ENCODE results near the gene ZNF598.

Gene ZNF598

DNA sequence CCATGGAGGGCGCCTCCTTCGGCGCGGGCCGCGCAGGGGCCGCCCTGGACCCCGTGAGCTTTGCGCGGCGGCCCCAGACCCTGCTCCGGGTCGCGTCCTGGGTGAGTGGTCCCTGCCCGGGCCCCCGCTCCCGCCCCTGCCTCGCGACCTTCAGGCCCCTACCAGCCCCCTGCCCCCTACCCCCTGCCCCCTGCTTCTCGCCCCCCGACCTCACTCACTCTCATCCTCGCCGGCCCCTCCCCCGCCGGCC, 19.6 kb downstream of the ZNF598 start:
- DNase-seq: no peak

DNA sequence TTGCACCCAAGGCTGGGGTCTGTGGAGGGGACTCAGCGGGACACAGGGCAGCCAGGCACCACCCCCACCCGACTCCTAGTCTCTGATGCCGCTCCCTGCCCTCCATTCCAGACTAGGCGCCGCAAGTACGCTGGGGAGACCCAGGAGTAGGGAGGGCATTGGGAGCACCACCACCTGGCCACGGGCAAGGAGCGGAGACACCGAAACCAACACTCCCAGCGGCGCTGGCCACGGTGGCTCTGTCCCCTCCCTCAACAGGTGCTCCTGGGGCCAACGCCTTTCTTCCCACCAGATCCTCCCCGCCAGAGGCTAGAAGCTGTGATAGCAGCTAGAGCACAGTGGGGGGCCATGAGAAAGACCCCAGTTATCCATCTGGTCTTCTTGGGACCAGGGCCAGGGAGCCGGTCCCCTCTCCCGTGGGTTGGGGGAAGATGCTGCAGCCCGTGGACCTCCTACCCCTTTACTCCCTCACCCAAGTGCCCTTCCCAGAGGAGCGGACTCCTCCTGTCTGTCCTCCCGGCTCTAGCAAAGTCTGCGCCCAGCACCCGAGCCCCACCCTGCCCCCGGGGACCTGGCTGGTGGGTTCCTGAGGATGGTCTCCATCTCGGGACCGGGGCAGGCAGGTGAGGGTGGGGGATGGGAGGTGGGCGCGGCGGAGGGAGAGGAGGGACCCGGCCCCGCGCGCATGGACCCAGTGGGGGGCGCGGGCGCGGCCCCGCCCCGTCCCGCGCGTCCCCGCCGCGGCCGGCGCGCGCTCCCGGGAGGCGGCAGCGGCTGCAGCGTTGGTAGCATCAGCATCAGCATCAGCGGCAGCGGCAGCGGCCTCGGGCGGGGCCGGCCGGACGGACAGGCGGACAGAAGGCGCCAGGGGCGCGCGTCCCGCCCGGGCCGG, 20.2 kb downstream of the ZNF598 start, which contains the start of gene SYNGR3:
SYNGR3 (plus strand) TSS at position 762 of the 892 bp plus-strand sequence. CDS start 133 bp downstream, outside the sequence.
- DNase-seq: no peak

DNA sequence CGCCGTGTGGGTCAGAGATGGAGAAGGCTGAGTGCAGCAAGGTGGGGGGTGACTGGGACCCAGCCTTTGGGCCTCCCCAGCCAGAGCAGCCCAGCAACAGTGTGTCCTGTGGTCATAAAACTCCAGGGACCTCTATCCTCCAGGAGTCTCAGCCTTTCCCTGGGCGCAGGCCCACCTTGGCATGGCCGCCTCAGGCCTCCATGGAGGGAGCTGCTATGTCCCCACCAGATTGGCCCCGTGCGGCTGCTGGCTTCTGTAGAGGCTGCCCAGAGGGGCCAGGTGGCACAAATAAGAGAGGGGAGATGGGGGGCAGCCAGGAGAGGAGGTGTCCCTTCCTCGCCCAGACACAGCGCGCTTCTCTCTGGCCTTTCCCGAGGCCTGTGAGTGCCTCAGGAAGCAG, 22.4 kb downstream of the ZNF598 start:
- DNase-seq: no peak

DNA sequence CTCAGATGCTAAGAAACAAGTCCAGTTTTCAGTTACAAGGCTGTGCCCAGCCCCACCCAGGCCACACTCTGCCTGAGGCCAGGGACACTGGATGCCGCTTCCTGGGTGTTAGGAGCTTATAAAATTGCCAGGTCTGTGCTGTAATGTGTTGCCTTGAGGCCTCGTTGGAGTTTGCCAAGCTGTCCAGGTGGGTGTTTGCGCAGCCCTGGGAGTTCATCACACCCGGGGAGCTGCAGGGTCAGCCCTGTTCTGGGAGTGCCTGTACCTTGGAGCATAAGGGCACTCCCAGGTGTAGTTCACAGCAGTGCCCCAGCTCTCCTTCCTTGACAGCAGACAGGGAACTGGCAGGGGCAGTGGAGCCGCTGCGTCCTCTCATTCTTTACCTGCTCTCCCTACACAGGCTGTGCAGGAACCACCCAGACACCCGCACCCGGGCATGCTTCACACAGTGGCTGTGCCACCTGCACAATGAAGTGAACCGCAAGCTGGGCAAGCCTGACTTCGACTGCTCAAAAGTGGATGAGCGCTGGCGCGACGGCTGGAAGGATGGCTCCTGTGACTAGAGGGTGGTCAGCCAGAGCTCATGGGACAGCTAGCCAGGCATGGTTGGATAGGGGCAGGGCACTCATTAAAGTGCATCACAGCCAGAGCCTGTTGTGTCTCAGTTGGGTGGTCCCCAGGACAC, 24.0 kb downstream of the ZNF598 start:
- no peak for DNase-seq

DNA sequence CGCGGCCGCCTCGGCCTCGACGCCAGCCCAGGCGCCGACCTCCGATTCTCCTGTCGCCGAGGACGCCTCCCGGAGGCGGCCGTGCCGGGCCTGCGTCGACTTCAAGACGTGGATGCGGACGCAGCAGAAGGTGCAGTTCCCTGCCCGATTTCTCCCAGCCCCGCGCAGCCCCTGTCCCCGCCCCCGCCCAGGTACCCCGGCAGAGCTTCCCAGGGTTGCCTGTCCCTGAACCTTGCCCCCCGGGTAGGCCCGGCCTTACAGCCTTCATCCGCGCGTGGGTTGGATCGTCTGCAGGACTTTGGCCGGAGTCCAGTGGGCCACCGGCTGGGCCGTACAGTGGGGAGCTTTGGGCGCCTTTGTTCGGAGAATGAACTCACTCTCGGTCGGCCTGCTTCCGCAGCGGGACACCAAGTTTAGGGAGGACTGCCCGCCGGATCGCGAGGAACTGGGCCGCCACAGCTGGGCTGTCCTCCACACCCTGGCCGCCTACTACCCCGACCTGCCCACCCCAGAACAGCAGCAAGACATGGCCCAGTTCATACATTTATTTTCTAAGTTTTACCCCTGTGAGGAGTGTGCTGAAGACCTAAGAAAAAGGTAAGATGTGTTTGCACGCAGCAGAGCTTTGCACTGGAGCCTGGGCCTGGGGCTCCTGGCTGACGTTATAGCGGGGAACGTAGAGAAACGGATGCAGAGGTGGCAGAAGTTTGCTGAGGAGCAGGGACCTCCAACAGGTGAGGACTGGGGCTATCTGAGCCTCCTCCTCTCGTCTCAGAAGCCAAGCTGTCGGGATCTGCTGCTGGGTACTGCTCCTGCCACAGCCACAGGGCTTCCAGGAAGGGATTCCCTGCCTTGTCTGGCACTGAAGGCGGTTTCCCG, 25.0 kb downstream of the ZNF598 start:
- no peak for DNase-seq

DNA sequence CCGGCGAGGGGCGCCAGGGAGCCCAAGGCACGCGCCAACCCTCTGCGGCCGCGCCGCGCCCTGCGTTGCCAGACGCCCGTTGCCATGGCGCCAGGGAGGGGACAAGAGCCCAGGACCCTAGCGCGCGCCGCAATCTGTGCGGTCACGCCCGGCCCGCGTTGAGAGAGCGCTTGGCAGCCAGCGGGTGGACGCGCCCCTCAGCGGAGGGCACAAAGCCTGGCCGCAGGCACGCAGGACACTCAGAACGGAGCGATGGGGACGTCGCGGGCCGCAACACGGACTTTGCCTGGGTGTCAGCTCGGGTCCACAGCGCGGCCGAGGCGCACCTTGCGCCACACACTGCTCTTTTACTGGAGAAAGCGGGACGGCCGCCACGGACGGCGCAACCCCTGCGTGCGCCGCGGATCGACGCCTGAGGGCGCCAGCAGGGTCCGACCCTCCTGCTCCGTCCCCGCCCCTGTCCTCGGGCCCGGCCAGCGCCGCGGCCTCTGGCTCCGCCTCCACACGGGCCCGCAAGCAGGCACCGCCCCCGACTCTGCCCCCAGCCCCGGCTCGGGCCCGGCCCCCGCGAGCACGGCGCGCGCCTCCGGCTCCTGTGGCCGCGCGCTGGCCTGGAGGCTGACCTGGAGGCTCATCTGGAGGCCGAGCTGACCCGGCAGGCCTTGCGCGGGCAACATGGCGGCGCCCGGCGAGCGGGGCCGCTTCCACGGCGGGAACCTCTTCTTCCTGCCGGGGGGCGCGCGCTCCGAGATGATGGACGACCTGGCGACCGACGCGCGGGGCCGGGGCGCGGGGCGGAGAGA, 25.9 kb downstream of the ZNF598 start, which contains the start of gene GFER:
GFER (plus strand) TSS at position 650 of the 803 bp plus-strand sequence; CDS start at position 676, 26 bp downstream.
- DNase-seq: peak; percentile 82 to 83

DNA sequence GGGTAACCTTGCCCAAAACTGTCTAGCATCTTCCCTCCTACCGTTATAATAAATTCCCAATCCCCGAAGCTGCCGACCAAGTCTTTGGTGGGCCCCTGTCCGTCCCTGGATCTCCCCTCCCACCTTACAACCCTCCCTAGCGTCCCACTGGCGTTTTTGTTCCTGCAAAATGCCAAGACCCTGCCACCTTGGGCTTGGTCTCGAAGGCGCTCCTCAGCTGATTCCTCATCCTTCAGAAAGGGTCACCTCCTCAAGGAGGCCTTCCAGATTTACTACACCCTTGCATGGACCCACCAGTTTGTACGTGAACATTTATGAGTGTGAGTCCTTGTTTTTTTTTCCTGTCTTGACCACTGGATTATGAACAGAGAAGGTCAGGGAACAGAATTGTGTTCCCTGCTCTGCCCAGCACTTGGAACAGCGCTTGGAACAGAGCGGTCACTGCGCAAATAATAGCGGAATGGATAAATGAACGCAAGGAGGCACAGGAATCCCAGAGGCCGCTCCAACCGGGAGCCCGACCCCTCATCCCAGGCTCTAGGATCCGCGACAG, 26.6 kb downstream of the ZNF598 start:
- no peak for DNase-seq

DNA sequence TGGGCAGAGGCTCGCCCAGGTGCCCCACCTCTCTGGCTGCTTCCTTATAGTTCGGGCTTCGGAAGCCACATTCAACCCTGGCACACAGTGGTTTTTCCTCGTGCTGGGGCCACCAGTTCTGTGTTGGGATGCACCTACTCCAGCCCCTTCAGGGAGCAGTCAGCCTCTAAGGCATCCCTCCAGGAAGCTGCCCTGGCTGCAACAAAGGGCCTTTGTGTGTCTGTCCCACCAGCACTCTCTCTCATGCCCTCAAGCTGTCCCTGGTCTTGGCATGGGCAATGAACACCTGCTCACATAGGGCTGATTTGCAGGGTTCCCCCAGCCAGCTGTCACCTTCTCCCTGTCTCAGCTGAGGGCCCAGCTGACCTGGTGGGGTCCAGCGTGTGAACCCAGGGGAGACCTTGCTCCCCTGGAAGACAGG, 27.6 kb downstream of the ZNF598 start:
- DNase-seq: no peak

DNA sequence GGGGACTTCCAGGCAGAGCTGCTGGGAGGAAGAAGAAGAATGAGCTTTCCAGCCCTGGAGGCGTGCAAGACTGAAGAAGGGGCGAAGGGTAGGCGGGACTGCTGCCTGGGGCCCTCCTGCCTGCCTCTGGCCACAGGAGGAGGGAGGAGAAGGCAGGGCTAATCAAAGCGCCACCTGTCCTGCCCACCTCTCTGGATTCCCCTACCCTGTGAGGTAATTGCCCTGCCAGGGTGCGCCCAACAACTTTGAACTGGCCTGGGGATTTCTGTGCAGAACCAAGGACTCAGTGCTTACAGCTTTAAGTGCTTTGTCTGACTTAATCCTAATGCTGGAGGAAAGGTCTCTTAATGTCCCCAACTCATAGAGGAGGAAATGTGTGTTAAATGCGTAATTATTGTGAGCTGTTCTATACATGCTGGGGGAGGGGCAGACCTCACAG, 28.2 kb downstream of the ZNF598 start, which contains the start of gene NOXO1:
NOXO1 (minus strand) TSS at position 72 of the 439 bp plus-strand sequence. CDS start 290 bp downstream, outside the sequence.
- no peak for DNase-seq

DNA sequence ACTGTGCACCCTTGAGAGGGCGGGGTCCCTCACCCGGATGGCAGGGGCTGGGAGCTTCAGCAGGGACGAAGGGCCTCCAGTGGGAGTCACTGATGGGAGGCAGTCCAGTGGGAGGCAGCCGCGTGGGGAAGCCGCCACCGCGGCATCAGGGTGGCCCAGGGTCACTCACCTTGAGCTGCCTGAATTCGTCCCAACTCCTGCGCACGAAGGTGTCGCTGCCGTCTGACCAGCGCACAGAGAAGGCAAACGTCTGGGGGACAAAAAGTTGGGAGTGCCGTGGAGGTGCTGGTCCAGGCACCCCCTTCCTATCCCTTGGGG, 28.9 kb downstream of the ZNF598 start:
- no peak for DNase-seq

DNA sequence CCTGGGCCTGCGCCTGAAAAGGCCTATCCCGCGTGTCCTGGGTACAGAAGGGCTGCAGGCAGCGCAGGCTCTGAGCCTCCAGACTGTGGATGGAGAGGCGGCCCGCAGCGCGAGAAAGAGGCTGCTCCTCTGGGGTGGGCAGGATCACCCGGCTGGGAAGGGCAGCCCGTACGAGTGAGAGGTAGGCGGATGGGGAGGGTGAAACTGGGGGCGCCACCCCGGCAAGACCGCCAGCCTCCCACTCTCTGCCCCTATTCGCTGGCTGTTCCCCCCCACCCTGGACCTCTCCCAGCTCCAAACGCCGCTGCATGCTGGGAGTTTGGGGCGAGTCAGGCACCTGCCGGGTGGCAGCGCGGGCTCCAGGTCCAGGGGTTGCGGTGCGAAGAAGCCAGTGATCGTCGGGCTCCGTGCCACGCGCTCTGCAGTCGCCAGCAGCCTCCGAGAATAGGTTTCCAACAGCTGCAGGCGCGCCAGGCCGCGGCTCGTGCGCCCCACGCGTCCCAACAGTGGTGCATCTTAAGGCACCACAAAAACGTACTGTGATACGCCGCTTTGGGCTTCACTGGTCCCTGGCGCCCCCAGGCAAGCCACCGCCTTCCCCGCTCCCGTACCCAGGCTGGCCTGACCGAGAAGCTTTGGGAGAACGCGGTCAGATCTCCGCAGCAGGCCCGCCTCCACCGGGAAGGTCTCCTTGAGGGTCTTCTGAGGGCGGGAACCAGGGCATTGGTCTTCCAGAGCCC, 29.4 kb downstream of the ZNF598 start:
- no peak for DNase-seq

DNA sequence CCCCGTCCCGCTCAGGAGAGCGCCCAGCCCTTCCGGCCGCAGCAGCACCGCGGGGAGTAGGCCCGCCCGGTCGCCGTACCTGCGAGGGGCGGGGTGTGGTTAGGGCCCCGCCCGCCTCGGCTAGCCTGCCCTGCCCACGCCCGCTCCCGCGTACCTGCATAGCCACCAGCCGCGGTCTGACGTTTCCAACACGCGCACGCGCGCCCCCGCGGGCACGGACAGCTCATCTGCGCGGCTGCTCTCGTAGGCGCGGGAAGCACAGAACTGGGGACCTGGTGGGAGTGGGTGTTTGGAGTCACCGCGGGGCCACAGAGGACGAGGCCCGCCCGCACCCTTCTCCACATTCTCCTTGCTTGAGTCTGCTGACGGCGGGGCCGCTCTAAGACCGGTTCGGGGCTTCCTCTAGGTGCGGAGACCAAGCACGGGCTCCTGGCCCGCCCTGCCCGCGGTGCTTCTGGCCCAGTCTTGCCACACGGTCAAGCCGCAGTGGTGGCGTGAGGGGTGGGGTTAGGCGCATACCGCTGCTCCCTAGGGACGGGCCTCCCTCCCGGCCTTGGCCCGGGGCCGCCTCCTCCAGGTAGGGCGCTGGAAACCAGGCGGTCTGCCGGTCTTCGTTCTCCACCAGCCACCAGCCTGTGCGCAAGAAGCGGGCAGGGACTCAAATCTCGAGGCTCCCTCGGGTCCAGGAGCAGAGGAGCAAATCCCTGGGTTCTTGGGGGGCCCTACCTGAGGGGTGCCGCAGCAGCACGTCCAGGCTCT, 30.2 kb downstream of the ZNF598 start:
- DNase-seq: peak in 1 of 2 donors; percentile 52

DNA sequence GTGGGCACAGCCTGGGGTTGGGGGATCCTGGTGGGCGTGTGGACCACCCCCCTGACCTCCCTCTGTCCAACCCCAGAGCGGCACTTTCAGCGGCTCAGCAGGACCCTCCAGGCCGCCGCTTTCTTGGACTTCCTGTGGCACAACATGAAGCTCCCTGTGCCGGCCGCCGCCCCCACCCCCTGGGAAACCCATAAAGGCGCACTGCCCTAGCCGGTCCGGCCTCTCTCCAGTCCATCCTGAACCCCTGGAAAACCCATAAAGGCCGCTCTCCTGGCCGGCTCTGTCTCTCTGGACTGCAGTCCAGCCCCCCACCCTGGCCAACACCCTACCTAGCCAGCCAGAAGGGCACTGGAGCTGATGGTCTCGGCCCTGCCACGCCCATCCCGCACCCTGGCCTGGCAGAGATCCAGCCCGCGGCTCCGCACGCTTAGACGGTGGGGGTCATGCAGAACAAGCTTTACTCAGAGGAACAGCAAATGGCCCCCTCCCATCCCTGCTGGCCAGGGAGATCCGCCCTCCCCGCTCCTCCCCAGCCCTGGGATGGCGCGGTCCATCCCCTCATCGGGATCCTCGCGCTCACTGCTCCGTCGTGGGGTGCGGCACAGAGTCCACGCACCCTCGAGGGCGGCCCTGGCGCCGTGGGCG, 31.0 kb downstream of the ZNF598 start:
- no peak for DNase-seq

DNA sequence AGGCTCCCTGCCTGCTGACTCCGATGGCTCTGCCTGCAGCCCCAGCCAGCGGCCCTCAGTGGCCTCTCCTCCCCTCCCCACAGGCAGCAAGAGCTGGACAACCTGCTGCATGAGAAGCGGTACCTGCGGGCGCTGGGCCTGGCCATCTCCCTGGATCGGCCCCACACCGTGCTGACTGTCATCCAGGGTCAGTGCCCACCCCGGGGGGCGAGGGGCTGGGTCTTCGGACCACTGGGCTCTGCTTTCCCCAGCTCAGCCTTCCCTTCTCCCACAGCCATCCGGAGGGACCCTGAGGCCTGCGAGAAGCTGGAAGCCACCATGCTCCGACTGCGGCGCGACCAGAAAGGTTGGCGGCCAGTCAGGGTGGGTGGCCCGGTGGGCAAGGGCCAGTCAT, 31.7 kb downstream of the ZNF598 start:
- no peak for DNase-seq

DNA sequence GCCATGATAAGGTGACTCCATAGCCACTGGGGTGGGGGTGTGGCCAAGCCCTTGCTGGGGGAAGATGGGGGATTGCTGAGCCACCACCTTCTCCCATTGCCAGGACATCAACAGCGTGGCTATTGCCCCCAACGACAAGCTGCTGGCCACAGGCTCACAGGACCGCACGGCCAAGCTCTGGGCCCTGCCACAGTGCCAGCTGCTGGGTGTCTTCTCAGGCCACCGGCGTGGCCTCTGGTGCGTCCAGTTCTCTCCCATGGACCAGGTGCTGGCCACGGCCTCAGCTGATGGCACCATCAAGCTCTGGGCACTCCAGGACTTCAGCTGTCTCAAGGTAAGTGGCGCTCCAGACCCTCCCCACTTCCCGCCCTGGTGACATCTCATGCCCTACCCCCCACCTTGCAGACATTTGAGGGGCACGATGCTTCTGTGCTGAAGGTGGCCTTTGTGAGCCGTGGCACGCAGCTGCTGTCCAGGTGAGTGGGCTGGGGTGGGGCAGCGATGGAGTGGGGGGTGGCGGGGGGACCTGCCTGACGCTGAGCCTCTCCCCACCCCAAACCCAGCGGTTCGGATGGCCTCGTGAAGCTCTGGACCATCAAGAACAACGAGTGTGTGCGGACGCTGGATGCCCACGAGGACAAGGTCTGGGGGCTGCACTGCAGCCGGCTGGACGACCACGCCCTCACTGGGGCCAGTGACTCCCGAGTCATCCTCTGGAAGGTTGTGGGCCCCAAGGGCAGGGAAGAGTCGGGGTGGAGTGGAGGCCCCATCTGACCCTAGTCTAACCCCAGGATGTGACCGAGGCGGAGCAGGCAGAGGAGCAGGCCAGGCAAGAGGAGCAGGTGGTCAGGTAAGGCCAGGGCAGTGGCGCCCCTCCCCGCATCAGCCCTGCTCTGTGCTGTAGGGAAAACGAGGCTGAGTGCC, 32.4 kb downstream of the ZNF598 start:
- DNase-seq: no peak

DNA sequence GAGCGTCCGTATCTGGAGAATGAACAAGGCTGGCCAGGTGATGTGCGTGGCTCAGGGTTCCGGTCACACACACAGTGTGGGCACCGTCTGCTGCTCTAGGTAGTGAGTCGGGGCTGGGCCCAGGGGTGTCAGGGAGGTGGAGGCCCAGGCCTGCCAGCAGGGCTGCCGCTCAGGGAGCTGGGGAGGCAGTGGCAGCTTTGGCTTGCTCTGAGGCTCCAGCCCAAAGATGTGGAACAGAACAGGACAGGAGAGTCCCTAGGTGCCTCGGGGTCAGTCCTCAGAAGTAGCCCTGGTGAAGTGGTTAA, 33.5 kb downstream of the ZNF598 start:
- no peak for DNase-seq

DNA sequence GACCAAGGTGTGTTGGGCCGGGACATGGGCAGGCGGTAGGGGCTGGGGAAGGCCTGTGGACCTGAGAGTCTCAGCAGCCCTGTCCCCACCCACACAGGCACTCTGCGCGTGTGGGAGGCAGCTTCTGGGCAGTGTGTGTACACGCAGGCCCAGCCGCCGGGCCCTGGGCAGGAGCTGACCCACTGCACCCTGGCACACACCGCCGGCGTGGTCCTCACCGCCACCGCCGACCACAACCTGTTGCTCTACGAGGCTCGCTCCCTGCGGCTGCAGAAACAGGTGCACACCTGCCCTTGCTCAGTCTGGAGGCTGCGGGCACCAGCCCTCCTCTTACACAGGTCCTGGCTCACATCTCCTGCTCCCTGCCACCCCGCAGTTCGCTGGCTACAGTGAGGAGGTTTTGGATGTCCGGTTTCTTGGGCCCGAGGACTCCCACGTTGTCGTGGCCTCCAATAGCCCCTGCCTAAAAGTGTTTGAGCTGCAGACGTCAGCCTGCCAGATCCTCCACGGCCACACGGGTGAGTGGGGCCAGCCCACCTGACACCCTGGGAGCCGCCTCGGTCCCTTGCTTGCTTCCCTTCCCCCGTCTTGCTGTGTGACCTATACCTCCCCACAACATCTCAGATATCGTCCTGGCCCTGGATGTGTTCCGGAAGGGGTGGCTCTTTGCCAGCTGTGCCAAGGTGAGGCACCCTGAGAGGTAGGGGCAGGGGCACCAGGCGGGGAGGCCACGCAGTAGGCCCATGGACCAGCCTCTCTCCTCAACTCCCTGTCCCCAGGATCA, 34.0 kb downstream of the ZNF598 start:
- no peak for DNase-seq

Data from CD4-positive, alpha-beta T cell treated with Interferon alpha-2 for 1 hour (primary cell).